Measurements from ENCODE around the gene ADAM17.
"Not testable (repeated sequence)": the region's sequence is repeated elsewhere in the genome, so short reads cannot be mapped to it uniquely, and the experiment has no call there.

Gene ADAM17

DNA sequence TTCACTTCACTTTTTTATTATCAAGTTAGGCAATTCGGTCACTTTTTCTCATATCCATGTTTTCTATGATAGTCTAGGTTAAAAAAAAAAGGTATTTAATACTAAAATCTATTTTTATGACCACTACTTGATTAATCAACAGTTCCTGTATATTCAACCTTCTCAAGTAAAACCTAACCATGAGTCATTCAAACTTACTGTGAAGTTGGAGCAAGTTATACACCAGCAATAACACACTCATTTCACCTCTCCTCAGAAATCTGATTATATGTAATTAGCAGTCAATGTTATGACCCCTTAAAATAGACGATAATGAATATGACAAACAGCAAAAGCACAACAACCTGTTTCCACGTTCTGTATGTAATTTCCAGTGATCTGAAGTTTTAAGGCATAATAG is 35.0 kb upstream of the ADAM17 start:
- Histone ChIP-seq H3K27me3 (ENCODE audit: insufficient read depth, low read length, poor library complexity, severe bottlenecking) (no peaks in the 10 kb centered on the region), H2AFZ (ENCODE audit: low read length) (no peak overlapping the region), H3K9me2 (replicated peaks; ENCODE audit: low read depth, low read length) (no peaks in the 10 kb centered on the region), H3K36me3 (ENCODE audit: insufficient read depth, low read length) (peaks cover 74% of the 10 kb centered on the region), H3K4me3 (ENCODE audit: low read length, poor library complexity, severe bottlenecking) (no peak overlapping the region), H4K20me1 (ENCODE audit: insufficient read depth, low read length, poor library complexity, severe bottlenecking) (peaks cover 89% of the 10 kb centered on the region), H3K79me2 (ENCODE audit: insufficient read depth, low read length) (peaks cover 84% of the 10 kb centered on the region), H3K4me2 (ENCODE audit: low read depth, low read length, poor library complexity, severe bottlenecking) (no peak overlapping the region), H3K9ac (ENCODE audit: low read depth, low read length, poor library complexity, severe bottlenecking) (no peak overlapping the region), H3K9me3 (ENCODE audit: insufficient read depth, low read depth, low read length) (no peaks in the 10 kb centered on the region), H3K4me1 (ENCODE audit: insufficient read depth, low read length, poor library complexity, severe bottlenecking) (no peaks in the 10 kb centered on the region), H3F3A (ENCODE audit: low read depth) (no peaks in the 10 kb centered on the region)
- TF ChIP-seq, protein P1, sequence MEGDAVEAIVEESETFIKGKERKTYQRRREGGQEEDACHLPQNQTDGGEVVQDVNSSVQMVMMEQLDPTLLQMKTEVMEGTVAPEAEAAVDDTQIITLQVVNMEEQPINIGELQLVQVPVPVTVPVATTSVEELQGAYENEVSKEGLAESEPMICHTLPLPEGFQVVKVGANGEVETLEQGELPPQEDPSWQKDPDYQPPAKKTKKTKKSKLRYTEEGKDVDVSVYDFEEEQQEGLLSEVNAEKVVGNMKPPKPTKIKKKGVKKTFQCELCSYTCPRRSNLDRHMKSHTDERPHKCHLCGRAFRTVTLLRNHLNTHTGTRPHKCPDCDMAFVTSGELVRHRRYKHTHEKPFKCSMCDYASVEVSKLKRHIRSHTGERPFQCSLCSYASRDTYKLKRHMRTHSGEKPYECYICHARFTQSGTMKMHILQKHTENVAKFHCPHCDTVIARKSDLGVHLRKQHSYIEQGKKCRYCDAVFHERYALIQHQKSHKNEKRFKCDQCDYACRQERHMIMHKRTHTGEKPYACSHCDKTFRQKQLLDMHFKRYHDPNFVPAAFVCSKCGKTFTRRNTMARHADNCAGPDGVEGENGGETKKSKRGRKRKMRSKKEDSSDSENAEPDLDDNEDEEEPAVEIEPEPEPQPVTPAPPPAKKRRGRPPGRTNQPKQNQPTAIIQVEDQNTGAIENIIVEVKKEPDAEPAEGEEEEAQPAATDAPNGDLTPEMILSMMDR (conservative IDR thresholded peaks at IDR 0.05; ENCODE audit: low read length), result no peak
- no peak for TF ChIP-seq EZH2phosphoT487 (IDR thresholded peaks at IDR 0.05; ENCODE audit: borderline replicate concordance)

DNA sequence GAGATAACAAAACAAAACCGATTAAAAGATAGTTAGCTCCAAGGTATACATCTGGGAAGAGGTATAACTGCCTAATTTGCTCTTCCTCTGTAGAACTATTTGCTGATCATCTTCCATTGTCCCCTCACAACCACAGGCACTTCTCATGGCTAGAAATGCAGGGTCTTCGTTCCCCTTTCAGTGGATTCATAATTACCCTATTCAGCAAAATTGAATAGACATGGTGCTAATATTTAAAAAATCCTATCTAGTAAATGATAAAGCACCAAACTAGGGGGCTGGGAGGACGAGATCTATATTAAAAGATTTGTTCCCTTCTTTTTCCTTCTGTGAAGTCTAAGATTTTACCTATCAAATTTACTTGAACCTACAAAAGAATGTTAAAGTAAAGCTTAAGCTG is 30.8 kb upstream of the ADAM17 start:
- Histone ChIP-seq H3K4me1 (ENCODE audit: insufficient read depth, low read length, poor library complexity, severe bottlenecking) (no peaks in the 10 kb centered on the region), H3K9ac (ENCODE audit: low read depth, low read length, poor library complexity, severe bottlenecking) (no peak overlapping the region), H3F3A (ENCODE audit: low read depth) (no peaks in the 10 kb centered on the region), H3K36me3 (ENCODE audit: insufficient read depth, low read length) (peaks cover 90% of the 10 kb centered on the region), H2AFZ (ENCODE audit: low read length) (no peak overlapping the region), H3K4me3 (ENCODE audit: low read length, poor library complexity, severe bottlenecking) (no peak overlapping the region), H3K9me2 (replicated peaks; ENCODE audit: low read depth, low read length) (no peaks in the 10 kb centered on the region), H3K9me3 (ENCODE audit: insufficient read depth, low read depth, low read length) (no peaks in the 10 kb centered on the region), H3K4me2 (ENCODE audit: low read depth, low read length, poor library complexity, severe bottlenecking) (no peak overlapping the region), H3K79me2 (ENCODE audit: insufficient read depth, low read length) (peaks cover 48% of the 10 kb centered on the region), H4K20me1 (ENCODE audit: insufficient read depth, low read length, poor library complexity, severe bottlenecking) (peaks cover 48% of the 10 kb centered on the region), H3K27me3 (ENCODE audit: insufficient read depth, low read length, poor library complexity, severe bottlenecking) (no peaks in the 10 kb centered on the region)
- TF ChIP-seq, protein P1 (conservative IDR thresholded peaks at IDR 0.05; ENCODE audit: low read length), result no peak
- TF ChIP-seq EZH2phosphoT487 (IDR thresholded peaks at IDR 0.05; ENCODE audit: borderline replicate concordance), result no peak

DNA sequence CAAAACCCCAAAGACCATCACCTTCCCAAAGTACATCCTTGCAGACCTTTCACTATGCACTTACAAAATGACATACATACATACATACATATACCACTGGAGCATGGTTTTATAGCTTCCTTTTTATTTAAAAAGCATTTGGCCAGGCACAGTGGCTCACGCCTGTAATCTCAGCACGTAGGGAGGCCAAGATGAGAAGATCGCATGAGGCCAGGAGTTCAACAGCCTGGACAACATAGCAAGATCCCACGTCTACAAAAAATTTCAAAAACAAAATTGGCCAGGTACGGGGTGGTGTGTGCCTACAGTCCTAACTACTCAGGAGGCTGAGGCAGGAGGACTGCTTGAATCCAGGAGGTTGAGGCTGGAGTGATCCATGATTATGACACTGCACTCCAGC is 29.9 kb upstream of the ADAM17 start:
- TF ChIP-seq, protein P1 (conservative IDR thresholded peaks at IDR 0.05; ENCODE audit: low read length), result no peak
- TF ChIP-seq EZH2phosphoT487 (IDR thresholded peaks at IDR 0.05; ENCODE audit: borderline replicate concordance), result no peak
- peaks cover 39% of the 10 kb centered on the region for H4K20me1 ChIP-seq (ENCODE audit: insufficient read depth, low read length, poor library complexity, severe bottlenecking)
- H3K4me3 ChIP-seq (ENCODE audit: low read length, poor library complexity, severe bottlenecking), result no peak overlapping the region
- H3K36me3 ChIP-seq (ENCODE audit: insufficient read depth, low read length), result peaks cover 81% of the 10 kb centered on the region
- no peaks in the 10 kb centered on the region for H3K9me3 ChIP-seq (ENCODE audit: insufficient read depth, low read depth, low read length)
- H3K4me1 ChIP-seq (ENCODE audit: insufficient read depth, low read length, poor library complexity, severe bottlenecking), result no peaks in the 10 kb centered on the region
- H2AFZ ChIP-seq (ENCODE audit: low read length), result no peak overlapping the region
- H3K27me3 ChIP-seq (ENCODE audit: insufficient read depth, low read length, poor library complexity, severe bottlenecking), result no peaks in the 10 kb centered on the region
- peaks cover 38% of the 10 kb centered on the region; the same call in 1 of the 2 replicates for H3K79me2 ChIP-seq (ENCODE audit: insufficient read depth, low read length)
- no peaks in the 10 kb centered on the region for H3K9me2 ChIP-seq (replicated peaks; ENCODE audit: low read depth, low read length)
- no peaks in the 10 kb centered on the region for H3F3A ChIP-seq (ENCODE audit: low read depth)
- no peak overlapping the region for H3K9ac ChIP-seq (ENCODE audit: low read depth, low read length, poor library complexity, severe bottlenecking)
- no peak overlapping the region for H3K4me2 ChIP-seq (ENCODE audit: low read depth, low read length, poor library complexity, severe bottlenecking)

DNA sequence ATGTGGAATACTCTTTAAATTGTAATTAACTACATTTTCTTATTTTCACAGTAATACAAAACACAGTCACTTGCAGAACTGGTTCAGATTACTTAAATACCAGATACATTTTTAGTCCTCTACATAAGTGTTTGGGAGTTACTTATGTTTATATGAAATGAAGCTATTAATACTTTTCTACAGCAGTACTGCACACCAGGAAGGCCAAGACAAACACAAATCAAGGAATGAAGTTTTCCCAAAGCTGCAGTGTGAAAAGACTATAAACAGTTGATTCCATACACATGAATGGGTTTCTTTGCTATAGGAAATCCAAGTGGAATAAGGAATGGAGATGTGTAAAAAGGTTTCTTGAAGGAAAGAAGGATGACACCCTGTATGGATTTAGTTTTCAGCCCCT is 29.3 kb upstream of the ADAM17 start:
- not testable (repeated sequence) for H3F3A ChIP-seq (ENCODE audit: low read depth); H3K4me2 ChIP-seq (ENCODE audit: low read depth, low read length, poor library complexity, severe bottlenecking); H3K4me3 ChIP-seq (ENCODE audit: low read length, poor library complexity, severe bottlenecking); H3K9me3 ChIP-seq (ENCODE audit: insufficient read depth, low read depth, low read length); H3K27me3 ChIP-seq (ENCODE audit: insufficient read depth, low read length, poor library complexity, severe bottlenecking); H2AFZ ChIP-seq (ENCODE audit: low read length); H3K9ac ChIP-seq (ENCODE audit: low read depth, low read length, poor library complexity, severe bottlenecking); H3K4me1 ChIP-seq (ENCODE audit: insufficient read depth, low read length, poor library complexity, severe bottlenecking); H3K9me2 ChIP-seq (replicated peaks; ENCODE audit: low read depth, low read length)
- peaks cover 37% of the 10 kb centered on the region for H4K20me1 ChIP-seq (ENCODE audit: insufficient read depth, low read length, poor library complexity, severe bottlenecking)
- H3K36me3 ChIP-seq (ENCODE audit: insufficient read depth, low read length), result peaks cover 79% of the 10 kb centered on the region
- H3K79me2 ChIP-seq (ENCODE audit: insufficient read depth, low read length), result peaks cover 32% of the 10 kb centered on the region; the same call in 1 of the 2 replicates

Data from Loucy (cell line).